ENCODE results near the gene IKBIP.
"Not testable (repeated sequence)": the region's sequence is repeated elsewhere in the genome, so short reads cannot be mapped to it uniquely, and the experiment has no call there.

The IKBIP gene

DNA sequence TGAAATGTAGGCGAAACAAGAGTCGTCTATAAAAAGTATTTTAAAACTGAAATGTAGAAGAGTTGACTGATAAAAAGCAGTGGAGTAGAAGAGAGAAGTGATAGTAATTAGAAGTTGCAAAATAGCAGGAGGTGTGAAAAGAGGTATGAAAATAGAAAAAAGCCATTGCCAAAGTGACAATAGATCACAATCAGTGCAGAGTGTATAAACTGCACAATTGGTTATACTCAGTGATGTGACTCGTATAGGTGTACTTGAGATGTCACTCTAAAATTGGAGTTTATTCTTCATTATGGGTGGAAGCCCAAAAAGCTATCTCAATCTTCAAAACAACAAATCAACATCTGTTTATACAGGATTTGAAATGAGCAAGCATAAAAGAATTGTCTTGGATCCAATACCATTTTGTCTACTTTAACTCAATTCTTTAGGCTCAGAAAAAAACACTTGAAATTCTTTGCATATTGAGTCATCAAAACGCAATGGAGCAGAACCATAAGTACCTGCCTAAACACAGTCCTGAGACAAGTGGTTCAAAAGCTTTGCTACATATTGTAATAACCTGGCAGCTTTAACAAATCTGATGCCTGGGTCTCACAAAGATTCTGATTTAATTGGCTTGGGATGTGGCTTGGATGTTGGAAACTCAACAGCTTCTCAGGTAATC, 8.8 kb downstream of the IKBIP start:
- no peak for DNase-seq

- DNase-seq: no peak
These were observed 25.6 kb downstream of the IKBIP start for GRCh38 chr12:98618952-98619351.

GRCh38 chr12:98612696-98613334, 31.8 kb downstream of the IKBIP start:
- DNase-seq: no peak

DNA sequence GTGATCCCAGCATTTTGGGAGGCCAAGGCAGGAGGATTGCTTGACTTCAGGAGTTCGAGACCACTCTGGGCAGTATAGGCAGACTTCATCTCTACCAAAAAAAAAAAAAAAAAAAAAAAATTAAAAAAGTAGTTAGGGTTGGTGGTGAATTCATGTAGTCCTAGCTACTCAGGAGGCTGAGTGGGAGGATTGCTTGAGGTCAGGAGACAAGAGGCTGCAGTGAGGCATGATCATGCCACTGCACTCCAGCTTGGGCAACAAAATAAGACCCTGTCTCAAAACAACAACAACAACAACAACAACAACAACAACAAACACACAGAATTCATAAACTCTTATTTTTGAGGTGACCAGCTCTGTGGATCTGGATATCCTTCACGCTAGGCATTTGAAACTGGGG, 34.0 kb downstream of the IKBIP start:
- DNase-seq: no peak

DNA sequence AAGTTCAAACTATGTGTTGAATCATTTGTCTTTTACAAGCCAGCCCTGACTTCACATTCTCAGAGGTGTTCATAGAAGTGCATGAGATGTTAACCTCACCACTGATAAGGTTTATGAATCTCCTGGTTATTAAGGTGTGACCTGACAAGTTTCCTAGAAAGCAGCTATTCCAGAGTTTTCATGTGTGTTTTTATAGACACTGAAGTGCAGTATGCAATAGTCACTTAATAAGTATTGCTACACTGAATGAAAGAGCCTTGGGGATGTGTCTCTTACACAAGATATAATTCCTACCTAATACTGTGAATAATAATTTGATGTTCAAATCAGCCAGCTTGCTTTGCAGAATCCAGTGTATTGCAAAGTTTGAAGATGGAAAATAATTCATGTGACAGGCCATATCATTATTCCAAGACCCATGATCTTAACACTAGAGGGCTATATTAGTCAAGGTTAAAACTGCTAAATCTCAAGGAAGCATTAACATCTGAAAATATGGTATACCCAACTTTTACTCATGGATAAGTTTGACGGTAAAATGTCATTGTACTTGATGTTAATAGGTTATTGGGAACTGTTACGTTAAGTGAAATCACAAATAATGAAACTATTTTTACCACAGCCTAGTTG, 38.1 kb downstream of the IKBIP start:
- DNase-seq: no peak

DNA sequence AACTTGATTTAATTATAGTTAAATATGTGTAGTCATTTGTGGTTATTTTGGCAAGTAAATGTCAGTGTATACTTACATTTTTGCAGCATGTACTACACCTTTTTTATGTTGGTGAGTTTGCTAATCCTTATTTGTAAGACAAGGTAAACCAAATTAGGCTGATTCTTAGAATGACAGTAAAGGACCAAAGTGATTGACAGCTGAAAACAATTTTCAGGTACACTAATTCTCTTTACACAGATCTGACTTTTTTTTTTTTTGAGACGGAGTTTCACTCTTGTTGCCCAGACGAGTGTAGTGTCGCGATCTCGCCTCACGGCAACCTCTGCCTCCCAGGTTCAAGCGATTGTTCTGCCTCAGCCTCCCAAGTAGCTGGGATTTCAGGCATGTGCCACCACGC, 42.7 kb downstream of the IKBIP start:
- DNase-seq: no peak

- DNase-seq: not testable (repeated sequence)
These were observed 47.3 kb downstream of the IKBIP start for GRCh38 chr12:98597313-98597712.

DNA sequence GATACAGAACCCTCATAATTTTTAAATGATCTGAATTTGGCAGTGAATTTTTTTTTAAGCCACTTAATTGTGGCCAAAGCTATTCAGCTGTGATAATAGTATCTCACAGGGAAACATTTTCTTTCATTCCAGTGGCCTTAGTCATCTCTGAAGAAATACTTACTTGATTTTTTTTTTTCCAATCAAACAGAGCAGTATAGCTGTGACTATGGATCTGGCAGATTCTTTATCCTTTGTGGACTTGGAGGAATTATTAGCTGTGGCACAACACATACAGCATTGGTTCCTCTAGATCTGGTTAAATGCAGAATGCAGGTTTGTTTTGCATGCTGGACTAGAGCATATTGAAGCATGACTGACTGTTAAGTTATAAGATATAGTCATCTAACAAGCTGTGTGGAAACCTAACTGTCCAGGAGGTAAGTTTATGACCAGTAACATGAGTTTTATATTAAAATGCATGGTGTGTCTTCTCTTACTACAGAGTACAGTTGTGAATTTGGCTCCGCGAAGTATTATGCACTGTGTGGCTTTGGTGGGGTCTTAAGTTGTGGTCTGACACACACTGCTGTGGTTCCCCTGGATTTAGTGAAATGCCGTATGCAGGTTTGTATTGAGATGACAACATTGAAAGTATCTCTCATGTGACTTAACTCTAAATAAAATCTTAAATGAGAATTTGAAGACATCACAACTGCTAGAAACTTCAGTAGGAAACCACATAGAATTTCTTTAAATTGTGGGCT, 49.2 kb downstream of the IKBIP start:
- DNase-seq: no peak

- no peak for DNase-seq
These were observed 50.3 kb downstream of the IKBIP start for GRCh38 chr12:98594050-98594835.

- DNase-seq: peak; percentile 94
These were observed 51.1 kb downstream of the IKBIP start, which contains the start of gene SLC25A3 for GRCh38 chr12:98593351-98594049. TSS of gene SLC25A3 (plus strand) at chr12:98593686. CDS start at chr12:98593979, 293 bp downstream.

- DNase-seq: no peak
These were observed 51.7 kb downstream of the IKBIP start for GRCh38 chr12:98592825-98593322.

DNA sequence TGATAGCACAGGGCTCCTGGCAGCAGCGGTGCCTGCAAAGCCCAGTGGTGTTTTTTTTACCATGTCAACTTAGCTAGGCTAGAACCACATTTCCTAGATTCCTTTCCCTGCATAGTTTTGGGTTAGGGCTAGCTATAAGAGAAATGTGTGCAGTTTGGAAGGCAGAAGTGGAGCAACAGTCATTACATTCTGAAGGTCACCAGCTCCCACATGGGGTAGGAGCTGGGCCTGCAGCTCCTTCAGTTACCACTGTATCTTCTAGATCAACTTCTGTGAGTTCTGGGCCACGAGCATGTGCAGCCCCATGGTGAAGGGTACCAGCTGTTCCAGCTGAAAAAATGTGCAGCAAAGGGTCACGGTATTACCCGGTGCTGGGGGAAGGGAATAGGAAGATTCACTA, 53.4 kb downstream of the IKBIP start:
- DNase-seq: no peak

GRCh38 chr12:98587084-98587483, 57.5 kb downstream of the IKBIP start:
- DNase-seq: no peak

- DNase-seq: no peak
These were observed 62.5 kb downstream of the IKBIP start for GRCh38 chr12:98582093-98582492.

- DNase-seq: no peak
These were observed 63.5 kb downstream of the IKBIP start for GRCh38 chr12:98581101-98581500.

GRCh38 chr12:98580695-98581094, 63.9 kb downstream of the IKBIP start:
- no peak for DNase-seq

DNA sequence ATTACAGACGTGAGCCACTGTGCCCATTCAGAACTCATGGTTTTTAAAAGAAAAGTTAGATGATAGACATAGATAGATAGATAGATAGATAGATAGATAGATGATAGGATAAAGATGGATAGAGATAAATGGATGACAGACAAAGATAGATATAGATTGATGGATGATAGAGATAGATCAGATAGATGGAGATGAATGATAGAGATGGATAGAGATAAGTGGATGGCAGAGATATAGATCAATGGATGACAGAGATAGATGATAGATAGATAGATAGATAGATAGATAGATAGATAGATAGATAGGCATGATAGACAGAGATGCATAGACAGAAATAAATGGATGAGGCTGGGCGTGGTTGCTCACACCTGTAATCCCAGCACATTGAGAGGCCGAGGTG, 64.8 kb downstream of the IKBIP start:
- DNase-seq: no peak

DNA sequence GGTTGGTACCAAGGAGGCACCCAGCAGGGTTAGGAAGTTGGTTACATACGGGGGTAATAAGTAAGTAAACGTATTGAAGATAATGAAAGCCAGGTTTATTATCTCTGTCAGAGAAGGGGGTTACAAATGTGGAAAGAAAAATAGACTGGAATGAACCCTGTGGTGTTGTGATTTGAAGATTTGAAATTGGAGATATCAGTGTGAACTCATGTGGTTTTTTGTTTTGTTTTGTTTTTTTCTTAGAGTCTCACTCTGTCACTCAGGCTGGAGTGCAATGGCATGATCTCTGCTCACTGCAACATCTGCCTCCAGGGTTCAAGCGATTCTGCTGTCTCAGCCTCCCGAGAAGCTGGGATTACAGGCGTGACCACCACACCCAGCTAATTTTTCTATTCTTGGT, 65.2 kb downstream of the IKBIP start:
- no peak for DNase-seq

DNA sequence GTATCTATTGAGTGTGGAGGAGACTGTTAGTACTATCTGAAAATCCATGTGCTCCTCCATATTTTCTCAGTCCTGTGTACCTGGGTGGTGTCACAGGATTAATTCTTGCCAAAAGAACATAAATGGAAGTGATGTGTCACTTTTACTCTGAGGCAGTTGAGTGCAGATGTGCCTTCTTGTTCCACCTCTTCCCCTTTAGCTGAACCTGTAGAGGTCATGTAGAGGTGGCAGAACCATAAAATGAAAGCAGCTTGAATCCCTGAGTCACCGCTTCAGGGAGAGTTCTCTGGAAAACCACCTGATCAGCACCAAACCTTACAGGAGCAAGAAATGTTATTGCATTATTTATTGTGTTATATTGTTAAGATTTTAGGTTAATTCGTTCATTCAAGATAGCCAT, 65.8 kb downstream of the IKBIP start:
- DNase-seq: no peak

GRCh38 chr12:98578392-98578791, 66.2 kb downstream of the IKBIP start:
- no peak for DNase-seq

GRCh38 chr12:98576795-98577194, 67.8 kb downstream of the IKBIP start:
- not testable (repeated sequence) for DNase-seq

GRCh38 chr12:98575013-98575412, 69.6 kb downstream of the IKBIP start:
- DNase-seq: no peak

All from stimulated activated CD4-positive, alpha-beta T cell treated with anti-CD3 and anti-CD28 coated beads, Interleukin-4, amount 100 ng/mL, for 1 hour (primary cell).